Islet of Langerhans (tissue), 1 donor: ENCODE measurements around the gene ROR2.

ENCODE experiments used
- FAIRE-seq: peaks from one replicate; lab custom pipeline; 2011; peaks lifted over from hg19 to GRCh38; lab: Jason Lieb, UNC

The ROR2 gene

DNA sequence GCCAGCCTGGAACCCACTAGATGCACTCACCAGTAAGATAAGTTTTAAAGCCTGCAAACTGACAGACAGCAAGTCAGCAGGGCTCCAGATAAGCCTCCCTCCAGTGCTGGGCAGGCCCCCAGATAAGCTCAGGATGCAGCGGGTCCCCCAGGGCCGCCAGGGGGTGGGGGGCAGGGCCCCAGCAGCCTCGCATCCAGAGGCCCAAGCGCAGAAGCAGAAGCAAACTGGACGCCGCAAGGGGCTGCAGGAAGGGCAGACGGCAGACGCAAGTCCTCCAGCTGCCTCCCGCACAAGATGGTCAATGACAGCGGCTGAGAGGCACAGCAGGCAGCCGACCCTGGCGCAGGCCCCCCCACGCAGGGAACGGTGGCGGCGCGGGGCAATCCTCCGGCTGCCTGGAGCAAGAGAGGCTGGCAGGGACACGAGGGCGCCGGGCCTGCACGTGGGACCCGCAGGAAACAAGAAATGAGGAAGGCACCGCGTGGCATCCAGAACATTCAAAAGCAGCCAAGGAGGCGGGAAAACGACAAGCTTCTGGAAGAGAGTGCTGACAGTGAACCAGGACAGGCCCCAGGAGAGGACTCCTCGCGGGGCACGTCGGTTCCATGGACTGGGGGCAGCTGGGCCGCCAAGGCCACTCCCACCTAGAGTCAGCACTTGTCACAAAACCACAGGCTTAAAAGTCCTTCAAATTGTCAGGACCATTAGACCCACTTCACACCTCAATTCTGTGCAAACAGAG, 49.8 kb downstream of the ROR2 start:
- no peak for FAIRE-seq

DNA sequence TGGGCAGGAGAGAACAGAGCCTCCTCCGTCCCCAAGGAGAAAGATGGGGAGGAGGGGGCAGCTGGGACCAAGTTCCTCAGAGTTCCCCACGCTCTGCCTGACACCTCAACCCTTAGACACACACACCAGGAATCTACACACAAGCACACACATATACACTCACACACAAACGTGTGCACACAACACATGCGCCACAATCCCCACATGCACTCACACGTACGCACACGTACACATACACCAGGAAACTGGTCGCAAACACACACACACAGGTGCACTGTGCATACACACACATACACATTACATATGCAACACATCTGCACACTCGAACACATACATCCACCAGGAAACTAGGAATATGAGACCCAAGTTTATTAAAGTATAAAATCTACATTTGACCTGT, 50.4 kb downstream of the ROR2 start:
- no peak for FAIRE-seq

DNA sequence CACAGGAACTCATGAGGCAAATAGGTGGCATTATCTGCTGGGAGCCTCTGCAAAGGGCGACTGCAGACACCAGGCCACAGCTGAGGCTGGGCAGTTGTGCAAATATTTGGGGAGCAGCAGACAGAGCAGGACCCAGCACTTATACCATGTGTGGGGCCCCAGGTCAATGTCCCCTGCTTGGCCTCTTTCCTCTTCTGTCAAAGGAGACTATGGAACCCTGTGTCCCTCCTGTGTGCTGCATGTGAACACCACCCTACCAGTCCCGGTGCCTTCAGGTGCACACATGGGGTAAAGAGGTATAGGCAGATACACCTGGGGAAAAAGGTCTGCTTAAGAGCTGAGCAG, 50.8 kb downstream of the ROR2 start:
- no peak for FAIRE-seq

DNA sequence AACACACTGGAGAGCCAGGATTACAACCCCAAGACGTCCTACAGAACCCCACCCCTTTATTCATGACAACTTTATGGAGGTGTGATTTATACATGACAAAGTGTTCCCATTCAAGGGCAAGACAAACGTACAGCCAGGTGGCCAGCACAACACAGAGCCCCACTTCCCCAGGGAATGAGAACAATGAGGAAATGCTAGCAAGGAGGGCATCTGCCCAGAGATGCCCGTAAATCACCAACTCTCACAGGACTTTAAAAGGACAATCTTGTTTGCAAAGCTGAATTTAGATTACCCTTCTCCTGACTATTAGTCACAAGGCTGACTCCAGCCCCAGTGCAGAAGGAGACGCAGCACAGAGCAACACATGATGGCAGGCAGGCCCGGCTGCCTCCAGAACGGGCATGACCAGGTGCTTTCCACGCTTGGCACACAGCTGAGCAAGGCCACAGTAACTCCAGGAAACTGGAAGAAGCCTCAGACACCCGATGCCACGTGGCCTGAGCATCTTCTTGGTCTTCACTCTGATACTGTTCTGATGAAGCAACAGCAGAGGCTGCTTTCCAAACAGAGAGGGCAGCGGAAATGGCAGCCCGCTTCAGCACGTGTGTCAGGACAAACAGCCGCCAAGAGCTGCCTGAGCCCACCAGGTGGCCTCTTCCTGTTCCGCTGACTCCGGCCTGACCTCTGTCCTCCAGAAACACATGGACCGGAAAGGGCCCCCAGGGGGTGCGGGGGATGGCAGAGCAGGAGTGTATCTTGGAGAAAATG, 51.4 kb downstream of the ROR2 start:
- FAIRE-seq = no peak

DNA sequence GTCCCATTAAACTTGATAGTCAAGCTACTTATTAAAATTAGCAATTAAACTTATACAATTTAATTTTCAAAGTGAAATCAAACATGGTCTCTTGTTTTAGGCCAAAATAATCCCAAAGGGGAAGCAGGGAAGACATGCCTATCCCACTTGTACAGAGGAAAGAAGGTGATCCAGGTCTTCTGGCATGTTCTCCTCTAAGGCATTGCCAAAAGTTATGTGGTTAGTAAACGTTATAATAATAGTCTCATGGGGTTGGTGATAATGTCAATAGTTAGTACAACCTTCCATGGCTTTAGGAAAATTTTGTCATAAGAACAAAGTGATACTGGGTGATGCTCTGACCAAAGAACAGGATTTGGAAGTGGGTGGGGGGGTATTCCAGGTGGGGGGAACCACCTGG, 52.8 kb downstream of the ROR2 start:
- no peak for FAIRE-seq

DNA sequence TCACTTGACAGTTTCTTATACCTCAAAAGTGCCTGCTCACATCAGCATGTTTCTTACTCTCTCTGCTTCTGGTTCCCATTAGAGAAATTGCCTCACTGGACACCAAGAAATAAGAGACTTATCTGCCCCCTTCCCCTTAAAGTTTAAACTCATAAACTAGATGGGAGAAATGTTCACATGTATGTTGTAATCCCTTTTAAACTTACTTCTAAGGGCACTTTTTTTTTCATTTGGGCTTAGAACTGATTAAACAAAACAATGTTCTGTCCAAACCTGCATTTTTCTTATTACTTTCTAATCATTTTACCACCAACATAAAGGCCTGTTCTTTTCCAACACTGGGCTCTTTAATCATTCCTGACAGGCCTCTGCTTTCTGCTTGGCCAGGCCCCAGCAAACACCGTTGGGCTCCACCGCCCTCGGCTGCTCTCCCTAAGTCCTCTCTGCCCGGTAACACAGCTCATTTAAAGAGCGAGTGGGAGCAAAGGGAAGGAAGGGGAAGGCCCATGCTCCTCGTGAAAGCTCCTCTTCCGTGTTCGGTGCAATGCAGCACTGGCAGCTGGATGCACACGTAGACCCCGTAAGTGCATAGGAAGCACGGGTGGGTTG, 53.4 kb downstream of the ROR2 start:
- no peak for FAIRE-seq

DNA sequence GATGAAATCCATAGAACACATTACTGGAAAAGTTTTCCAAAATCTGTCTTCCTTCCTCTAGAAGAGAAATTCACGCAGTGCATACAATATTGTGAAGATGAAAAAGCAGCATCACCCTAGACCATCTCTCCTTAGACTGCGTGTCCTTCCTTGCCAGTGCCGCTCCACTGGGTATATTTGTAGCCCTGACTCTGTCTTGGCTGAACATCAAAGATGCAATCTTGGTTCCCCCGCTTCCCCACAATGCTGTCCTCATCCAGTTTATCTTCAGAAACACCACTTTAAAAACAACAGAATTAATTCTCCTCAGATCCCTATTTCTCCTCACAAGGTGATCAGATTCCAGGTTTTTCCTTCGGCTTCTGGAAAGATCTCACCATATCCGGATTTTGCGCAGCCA, 53.9 kb downstream of the ROR2 start:
- no peak for FAIRE-seq

DNA sequence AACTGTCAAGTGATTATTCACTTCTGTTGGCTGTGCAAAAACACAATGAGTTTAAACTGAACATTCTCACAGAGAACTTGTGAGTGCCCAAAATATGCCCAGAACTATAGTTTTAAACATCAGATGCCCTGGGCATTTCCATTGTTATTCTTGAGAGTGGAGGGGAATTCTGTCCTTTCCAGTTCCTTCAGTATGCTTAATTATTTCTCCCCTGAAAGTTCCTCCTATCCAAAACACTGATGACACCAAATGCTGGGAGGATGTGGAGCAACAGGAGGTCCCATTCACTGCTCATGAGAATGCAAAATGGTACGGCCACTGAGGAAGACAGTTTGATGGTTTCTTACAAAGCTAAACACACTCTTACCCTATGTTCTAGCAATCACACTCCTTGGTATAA, 55.5 kb downstream of the ROR2 start:
- no peak for FAIRE-seq

DNA sequence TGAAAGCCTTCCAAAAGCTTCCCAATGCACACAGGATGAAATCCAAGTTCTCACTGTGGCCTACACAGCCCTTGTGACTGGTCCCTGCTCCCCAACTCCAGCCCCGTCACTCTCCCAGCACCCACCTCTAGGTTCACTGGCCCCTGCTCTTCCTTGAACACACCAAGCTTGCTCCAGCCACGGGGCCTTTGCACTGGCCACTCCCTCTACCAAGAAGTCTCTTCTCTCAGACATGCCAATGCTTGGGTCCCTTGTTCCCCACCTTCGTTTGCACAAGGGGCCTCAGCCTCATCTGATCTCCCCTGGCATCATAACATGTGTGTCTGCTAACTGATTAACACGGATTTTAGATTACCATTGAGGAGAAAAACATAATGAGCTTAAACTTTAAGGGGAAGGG, 56.0 kb downstream of the ROR2 start:
- FAIRE-seq = no peak

DNA sequence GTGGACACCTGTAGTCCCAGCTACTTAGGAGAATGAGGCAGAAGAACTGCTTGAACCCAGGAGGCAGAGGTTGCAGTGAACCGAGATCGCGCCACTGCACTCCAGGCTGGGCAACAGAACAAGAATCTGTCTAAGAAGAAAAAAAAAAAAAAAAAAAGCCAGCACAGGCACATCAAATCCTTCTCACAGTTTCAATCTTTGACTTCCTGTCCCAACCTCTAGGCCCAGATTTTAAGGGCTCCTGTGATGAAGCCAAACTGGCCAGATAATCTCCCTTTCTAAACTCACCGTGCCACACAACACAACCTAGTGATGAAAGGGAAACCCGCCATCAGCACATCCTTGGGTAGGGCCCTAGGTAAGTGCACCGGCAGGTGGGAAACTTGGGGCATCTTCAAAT, 58.1 kb downstream of the ROR2 start:
- FAIRE-seq = no peak

DNA sequence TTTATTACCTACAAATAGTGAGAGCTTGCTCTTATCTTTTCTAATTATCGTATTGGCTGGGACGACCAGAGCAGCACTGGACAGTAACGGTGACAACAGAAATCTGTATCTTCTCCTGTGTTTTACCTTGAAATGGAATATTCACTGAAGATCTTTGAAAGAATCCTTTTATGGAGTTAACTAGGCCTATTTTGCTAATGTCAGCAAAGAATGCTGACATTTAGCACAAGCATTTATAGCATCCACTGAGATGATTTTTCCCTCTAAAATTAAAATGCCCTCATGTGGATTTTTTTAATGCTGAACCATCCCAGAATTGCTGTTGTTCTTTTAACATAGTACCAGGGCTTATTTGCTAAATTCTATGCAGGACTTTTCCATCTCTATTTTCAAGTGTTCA, 59.4 kb downstream of the ROR2 start:
- no peak for FAIRE-seq

DNA sequence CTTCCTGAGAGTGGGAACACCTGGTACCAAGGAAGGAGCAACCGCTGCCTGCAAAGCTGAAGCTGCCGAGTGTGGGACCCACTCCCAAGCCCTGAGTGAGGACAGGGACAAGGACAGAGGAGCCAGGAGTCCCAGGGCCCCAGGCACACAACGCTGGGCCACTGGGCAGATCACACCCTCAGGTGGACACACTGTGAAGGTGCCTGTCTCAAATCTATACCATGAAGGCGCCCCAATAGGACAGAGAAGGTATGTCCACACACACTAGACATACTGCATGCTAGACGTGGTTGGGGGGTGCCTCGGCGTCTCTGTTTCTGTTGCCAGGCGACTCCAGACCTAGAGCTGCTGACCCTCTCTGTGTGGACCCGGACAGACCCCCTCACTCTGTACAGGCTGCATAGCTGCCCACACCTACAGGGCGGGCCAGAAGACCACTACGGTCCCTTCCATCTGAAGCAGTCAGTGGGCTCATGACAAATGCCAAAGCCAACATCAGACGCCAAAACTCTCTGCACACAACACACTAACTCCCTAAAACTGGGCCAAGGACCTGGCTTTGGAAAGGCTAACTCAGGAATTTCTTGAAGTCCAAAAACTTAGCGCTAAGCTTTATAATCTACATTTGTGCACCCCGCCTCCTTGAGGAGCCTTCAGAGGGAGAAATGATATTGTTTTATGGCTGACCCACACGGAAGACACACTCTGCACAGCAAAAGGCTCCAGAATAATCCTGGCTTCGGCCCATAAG, 60.7 kb downstream of the ROR2 start:
- no peak for FAIRE-seq

DNA sequence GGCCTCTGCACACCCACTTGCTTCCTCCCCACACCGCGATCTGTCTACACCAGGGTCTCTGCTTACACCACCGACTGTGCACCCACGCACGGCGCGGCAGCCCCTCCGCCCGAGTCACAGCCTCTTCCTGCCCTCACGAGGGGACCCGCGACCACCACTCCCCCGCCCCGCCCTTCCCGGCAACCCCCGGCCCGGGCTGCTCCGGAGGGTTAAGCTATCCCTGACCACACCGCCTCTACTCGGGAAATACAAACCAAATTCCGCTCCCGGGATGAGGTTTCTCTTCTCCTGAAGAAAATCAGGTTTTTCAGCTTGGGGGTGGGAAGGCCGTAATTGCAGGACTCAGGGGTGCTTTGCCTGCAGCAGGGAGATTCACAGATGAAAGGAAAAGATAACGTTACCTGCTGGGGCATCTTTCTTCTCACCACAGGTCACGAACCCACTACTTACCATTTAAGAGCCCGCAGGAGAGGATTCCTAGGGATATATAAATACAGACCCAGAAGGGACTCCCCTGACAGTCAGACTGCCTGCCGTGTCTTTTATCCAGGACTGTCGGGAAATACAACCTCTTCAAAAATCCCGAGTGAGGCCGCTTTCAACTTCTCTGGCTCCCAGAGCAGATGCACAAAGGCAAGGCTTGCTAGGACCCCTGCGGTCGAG, 63.5 kb downstream of the ROR2 start:
- FAIRE-seq = no peak

DNA sequence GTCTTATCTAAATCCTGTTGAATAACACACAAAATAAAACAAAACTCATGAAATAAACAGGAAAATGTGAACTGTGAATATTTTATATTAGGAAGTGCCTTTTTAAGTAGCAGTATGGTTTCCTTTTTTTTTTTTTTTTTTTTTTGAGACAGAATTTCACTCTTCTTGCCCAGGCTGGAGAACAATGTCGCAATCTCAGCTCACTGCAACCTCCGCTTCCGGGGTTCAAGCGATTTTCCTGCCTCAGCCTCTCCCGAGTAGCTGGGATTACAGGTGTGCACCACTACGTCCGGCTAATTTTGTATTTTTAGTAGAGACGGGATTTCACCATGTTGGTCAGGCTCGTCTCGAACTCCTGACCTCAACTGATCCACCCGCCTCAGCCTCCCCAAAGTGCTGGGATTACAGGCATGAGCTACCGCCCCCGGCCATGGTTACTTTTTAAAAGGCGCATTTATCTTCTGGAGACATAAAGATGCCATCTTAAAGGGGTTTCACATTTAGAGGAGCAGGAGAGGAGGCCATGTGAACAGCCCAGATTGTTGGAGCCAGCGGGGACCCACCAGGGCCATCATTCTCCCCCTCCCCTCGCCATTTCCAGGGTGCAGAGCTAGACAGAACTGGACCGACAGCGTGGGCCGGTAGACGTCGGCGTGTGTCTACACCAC, 64.1 kb downstream of the ROR2 start:
- FAIRE-seq = no peak

DNA sequence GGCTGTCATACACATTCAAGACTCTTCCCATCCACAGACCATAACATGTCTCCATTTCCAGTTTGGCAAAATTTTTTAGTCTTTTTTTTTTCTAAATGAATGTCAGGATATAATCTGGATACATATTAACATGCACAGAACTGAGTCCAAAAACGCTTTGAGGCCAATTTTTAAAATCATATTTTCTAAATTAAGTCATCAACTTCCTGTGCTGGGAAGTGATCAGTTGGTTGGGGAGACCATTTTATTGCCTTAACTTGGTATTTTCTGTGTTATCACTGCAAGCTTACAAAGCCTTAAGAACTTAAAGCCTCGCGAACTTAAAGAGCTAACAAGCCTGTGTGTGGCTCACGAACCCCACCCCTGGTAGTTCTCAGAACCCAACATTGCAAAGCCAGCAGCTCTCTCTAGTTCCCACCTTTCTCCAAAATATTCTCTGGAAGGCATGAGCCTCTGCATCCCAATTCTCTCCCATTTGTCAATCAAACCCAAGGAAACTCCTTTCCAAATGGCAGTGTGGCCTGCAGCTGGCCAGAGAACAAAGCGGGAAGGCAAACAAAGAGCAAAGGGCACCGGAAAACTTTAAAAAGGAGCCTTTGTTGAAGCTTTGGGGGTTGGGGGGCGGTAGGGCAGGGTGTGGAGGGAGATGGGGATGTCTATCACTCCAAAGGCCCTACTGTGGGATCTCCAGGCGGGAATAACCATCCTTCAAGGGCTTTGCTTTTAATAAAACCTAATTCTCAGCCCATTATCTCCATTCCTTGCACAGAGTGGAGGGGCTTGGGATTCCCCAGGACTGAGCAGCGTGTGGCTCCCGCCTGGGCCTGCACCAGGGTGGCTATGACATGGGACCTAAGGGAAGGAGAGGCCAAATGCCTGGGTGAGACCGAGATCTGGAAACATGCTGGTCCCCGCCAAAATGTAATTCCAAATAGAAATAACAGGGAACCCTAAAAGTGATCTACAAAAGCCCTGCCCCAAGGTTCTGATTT, 65.0 kb downstream of the ROR2 start:
- no peak for FAIRE-seq

DNA sequence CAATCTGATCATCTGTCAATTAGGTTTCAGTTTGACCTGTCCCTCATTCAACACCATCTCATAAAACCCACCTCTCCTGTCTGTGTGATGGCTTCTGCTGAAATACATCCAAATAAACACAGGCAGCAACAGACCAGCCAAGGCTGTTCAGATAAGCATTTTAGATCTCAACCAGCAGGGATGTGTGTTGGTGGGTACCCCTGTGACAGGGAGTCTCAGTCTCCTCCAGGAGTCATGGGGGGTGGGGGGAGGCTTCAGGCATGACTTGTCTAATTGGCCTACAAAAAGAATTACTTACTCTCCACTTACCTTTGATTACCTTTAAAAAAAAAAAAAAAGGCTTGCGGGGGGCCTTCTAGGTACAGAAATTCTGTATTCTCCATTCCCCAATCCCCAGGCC, 65.9 kb downstream of the ROR2 start:
- no peak for FAIRE-seq

DNA sequence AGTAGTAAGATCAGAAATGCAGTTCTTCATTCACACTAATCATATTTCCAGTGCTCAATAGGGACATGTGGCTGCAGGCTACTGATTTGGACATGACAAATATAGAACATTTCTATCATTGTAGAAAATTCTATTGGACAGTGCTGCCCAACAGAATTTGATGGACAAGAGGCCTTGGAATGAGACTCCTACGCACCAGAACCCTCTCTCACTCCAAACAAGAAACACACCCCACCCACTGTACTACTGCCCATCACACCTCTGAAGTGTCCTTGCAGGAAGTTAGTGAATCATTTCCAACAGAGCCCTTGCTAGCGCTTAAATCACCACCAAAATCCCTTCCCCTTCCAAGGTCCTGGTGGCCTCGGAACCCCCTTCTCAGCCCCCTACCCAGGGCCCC, 66.5 kb downstream of the ROR2 start:
- no peak for FAIRE-seq

DNA sequence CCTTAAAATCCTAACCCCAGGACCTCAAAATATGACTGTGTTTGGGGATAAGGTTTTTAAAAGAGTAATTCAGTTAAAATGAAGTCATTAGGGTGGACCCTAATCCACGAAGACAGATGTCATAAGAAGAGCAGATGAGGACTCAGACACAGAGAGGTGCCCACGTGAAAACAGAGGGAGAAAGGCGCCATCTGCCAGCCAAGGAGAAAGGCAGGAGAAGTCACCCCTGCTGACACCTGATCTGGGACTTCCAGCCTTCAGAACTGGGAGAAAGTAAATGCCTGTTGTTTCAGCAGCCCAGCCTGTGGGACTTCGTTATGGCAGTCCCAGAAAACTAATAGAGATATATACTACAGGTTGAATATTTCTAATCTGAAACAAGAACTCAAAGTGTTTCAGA, 67.4 kb downstream of the ROR2 start:
- no peak for FAIRE-seq

DNA sequence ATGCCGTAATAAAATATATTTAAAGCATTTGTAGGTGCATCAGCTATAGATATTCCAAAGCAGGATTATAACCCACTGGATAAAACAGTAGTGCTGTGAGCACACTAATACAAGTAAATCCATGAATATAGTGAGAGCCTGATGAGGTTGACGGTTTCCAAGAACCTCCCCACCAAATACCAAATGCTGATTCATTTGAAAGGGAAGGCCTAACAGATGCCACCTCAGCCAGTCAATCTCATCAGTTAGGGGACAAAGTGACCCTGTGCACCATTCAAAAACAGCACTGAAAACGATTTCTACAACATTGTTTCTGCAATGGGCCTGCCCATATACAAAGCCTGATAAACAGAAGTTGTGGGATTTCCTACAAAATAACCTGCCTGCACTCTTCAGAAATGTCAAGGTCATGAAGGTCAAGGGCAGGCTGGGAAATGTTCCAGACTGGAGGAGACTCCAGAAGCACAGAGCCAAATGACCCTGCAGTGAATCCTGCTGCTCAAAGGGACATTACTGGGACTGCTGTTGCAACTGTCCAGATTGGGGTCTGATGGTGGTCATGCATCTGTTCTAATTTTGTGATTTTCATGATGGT, 69.6 kb downstream of the ROR2 start:
- no peak for FAIRE-seq

DNA sequence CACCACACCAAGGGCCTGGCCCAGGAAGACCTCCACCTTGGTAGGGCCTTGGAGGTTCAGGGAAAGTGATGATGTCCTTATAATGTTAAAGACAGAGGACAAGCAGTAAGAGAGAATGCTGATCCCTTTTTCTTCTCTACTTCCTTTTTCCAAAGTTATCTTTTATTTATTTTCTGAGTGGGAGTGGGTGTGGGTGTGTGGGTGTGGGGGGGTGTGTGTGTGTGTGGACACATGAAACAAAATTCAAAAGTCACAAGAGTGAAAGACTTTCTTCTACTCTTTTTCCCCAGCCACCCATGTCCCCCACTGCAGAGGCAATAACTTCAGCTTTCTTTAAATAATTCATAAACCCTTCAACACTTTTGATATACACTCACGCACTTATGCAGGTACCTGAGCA, 70.8 kb downstream of the ROR2 start:
- FAIRE-seq = no peak
